DMS114 treated with DMSO at 0.1 percent for 48 hours (cell line): Measurements from ENCODE around the gene LRP8.

Experiments
- DNase-seq: peaks from one replicate; lab custom pipeline; 2025; ENCODE audit not compliant: unreplicated experiment; lab: John Stamatoyannopoulos, UW

The LRP8 gene

DNA sequence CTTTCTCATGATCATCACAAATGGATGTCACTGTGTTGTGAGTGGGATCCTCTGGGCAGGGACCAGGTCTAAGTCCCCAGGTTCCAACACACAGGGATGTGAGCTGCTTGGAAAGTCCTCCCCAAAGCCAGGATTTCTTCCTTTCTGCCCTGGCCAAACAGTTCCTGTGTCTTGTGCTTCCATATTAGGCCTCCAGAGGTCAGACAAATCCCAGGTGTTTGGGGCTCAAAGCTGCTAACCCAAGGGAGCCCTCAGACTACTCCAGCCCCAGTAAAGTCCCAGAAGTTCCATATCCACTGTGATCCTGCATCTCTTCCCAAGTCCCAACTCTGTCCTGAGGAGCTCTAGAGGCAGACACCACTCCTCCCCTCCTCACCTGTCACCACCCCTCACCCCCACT is 61.8 kb downstream of the LRP8 start:
- DNase-seq = no peak

DNA sequence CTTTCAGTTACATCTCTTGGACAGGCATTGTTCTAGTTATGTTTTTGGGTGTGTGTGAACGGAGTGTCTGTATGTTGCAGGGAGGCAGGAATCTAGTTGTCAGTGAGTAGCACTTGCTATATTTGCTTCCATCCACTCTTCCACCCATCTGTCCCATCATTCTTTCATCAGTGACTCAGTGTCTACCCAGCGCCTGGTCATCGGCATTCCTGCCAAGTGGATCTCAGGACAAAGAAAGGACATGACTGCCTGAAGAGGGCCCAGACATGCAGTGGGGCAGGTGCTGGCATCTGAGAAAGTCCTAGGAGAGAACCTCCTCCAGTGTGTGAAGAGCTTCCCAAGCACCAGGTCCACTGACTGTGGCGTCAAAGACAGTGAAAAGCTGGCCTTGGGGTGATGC is 62.3 kb downstream of the LRP8 start:
- DNase-seq = no peak

DNA sequence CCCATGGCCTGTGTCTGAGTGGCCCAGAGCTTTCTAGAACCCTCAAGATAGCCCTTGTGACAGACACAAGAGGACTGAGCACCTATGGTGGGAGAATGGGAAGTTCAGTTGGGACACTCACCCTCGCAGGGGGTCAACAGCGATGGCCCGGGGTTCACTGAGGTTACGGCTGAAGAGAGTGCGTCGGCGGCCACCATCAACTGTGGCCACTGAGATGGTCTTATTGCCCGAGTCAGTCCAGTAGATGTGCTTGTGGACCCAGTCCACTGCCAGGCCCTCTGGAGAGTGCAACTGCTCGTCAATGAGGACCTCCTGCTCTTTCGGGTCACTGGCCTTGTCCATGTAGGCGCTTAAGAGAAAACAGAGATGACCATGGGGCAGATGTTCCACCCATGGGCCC is 63.8 kb downstream of the LRP8 start:
- DNase-seq = no peak

DNA sequence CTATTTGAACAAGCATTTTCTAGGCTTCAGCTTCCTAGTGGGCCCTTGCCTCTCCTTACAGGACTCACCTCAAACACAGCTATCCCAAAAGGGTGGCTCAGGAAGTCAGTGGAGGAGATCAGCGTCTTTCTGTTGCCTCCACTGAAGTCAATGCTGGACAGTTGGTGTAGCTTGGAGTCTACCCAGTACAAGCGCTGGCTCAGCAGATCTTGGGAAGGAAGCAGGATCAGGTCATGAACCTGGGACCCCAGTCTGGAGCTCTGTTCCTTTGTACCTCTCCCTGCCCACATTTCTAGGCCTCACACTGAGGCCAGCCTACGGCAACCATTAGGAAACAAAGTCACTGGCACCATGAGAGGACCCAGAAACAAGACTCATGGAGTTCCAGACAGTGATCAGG is 65.9 kb downstream of the LRP8 start:
- no peak for DNase-seq

DNA sequence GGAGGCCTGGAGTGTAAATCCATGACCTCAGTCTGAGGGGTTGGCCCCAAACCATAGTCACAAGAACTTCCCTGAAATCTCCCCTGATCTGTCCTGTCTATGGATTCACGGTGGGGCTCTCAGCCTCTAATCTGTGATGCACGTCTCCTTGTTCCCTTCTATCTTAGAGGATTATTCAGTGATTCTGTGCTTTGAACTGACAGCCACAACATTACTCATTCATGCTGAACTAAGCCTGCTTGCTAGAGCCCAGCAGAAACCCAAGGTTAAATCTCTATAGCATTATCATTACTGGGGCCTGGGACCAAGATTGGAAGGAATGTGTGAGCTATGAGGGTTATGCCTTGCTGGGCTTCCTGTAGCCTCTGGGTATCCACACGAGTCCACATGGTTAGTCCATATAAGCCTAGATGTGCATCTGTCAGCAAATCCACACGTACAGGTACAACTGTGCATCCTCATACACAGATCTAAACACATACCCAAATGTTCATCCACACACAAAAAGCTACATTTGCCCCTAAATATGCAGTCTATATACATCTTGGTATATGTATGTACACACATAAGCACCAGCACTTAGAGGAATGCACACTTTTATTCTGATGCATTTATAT is 67.1 kb downstream of the LRP8 start:
- no peak for DNase-seq

DNA sequence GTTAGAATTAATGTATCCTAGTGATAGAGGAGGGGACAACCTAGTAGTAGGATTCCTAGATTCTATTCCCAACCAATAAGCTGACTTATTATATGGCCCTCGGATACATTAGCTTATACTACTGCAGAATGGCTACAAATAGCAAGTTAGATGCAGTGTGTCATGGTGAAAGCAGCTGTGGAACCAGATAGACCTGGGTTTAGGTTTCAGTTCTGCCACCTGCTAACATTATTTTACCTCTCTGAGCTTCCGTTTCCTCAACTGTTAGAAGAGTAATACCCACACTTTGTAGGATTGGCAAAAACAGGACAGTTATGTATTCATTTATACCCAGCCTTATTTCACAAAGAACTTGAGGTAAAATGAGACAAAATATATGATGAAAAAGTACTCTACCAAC is 67.9 kb downstream of the LRP8 start:
- no peak for DNase-seq

DNA sequence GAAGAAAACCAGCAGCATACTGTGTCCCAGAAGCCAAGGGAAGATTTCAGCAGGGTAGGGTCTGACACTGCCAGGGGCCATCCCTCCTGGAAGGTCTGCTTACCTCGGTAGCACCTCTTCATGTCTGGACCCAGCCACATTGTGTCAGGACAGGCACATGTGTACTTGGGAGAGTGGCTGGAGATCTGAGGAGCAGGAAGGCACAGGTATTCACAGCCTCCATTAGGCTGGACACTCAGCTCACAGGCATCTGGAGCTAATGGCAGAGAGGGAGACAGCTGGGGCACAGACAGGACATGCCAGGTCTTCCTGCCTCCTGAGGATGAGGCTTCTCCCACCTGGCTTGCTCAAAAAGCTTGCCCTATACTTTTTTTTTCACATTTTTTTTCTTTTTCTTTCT is 69.7 kb downstream of the LRP8 start:
- DNase-seq = no peak

DNA sequence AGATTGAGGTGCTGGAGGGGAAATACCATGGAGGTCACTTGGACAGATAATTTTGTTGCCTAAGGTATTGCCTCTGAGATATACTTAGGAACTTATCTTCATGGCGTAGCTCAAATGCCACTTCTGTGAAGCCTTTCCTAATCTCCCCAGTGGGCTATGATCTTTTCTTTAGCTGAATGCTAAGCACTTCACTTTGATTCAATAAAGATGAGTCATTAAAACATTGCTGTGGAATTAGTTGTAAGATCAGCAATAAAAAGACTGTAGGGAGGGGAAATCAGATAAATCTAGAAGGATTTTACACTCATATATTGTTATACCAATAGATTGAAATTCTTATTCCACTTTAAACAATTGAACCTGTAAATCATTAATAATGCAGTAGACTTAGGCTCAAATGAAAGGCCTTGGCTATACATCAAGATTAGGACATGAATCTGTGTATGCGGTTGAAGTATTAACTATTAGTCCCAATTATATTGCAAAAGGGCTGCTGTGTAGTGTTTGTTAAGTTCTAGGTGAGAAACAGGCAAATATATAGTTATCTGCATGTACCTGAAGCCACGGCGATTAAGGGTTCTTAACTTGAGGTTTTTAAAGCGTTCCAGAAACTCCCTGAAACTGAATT is 70.3 kb downstream of the LRP8 start:
- DNase-seq = no peak

DNA sequence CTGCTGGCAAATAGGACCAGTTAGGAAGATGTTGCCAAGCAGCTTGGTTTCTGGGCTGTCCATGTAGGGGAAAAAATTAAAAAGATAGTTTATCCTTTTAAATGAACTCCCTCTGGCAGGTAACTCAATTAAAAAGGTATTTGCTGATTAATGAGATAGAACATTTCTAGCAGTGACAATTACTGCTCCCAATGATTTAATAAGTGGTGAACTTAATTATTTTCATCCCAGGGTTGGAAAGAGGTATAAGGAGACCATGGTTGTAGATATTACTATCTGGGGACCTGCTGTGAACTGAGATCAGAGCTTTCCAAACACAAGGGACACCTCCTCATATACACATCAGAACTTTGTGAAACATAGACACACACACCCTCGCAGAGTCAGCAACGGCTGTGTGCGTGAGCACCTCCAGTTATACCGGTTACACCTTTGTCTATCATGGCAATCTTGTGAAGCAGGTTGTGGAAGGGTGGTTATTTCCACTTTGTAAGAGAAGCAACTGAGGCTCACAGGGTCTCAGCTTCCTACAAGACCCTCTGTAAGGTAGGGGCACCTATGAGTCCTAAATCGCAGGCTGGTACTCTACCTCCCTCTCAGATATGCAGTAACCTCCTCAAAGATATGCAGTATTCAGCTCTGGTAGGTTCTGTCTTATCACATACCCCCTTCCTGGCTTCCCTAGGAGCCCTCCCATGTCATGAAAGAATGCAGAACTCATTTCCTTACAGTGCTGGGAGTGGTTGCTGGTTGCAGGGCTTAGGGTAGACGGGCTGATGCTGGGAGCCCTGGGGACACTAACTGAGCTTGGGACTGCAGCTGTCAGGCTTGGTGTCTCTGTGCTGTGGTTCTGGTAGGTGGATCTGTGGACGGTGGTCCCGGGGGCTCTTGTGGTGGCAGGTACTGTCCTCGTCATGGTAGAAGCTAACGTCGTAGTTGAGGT is 71.1 kb downstream of the LRP8 start:
- no peak for DNase-seq

DNA sequence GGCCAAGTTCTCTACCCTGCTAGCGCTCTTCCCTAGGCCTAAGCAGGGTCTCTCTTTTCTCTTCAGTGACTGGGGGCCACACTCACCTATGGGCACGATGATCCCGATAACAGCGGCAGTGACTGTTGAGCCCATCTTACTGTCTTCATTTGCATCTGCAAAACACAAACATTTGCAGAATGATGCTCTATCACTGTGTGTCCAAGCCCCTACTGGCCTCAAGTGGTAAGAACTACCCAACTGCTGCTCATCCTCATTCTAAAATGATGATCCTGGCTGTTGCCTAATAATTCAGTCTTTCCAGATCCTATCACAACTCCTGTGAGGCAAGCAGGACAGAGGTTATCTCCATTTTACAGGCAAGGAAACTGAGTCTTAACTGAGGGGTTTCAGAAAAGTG is 72.8 kb downstream of the LRP8 start:
- no peak for DNase-seq

DNA sequence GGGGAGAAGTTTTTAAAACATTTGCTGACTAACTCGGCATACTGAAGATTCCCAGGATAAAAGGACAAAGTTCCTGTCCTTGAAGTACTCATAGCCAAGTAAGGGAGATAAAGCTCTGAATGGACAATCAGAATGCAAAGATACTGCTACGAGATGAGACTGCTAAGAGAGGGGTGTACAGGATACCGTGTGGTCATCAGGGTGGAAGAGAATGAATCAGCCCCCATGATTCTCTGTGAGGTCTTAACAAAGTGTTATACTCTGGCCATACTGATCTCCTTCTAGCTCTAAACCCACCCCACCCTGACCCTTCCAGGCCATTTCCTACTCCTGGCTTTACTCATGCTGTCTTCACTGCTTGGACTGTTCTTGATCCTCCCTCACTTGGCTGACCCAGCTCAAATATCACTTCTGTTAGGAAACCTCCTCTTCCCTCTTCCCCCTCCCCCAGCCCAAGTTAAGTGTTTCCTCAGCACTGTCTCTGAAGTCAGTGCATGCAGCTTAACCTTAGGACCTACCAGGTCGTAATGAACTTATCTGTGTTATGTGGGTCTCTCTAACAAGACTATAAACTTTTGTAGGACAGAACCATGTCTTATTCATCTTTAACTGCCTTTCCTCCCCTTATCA is 73.7 kb downstream of the LRP8 start:
- DNase-seq = no peak

DNA sequence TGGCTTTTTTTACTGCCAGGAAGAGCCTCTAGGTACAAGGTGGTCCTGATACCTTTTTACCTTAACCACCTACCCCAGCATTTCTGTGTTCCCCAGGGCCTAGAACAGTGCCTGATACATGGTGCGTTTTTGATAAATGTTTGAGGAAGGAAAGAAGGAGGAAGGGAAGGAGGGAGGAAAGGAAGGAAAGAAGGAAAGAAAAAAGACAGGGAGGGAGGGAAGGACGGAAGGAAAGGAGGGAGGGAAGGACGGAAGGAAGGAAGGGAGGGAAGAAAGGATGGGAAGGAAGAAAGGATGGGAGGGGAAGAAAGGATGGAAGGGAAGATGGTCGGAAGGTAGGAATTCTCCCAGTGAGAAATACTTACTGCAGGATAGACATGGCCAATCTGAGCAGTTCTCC is 77.5 kb downstream of the LRP8 start:
- DNase-seq = no peak

DNA sequence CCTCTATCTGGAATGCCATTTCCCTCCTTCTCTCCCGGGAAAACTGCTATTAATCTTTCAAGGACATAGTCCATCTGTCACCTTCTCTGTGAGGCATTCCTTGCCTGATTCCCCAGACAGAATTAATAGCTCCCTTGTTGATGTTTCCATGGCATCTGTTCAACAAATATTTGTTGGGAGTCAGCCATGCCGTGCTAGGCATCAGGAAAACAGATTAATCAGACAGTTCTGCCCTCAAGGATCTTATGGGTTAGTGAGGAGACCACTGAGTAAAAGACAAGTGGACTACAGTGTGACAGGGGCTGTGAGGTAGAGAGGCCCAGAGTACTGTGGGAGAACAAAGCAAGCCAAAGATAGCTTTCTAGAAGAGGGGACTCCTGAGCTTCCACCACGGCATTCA is 78.2 kb downstream of the LRP8 start:
- no peak for DNase-seq

DNA sequence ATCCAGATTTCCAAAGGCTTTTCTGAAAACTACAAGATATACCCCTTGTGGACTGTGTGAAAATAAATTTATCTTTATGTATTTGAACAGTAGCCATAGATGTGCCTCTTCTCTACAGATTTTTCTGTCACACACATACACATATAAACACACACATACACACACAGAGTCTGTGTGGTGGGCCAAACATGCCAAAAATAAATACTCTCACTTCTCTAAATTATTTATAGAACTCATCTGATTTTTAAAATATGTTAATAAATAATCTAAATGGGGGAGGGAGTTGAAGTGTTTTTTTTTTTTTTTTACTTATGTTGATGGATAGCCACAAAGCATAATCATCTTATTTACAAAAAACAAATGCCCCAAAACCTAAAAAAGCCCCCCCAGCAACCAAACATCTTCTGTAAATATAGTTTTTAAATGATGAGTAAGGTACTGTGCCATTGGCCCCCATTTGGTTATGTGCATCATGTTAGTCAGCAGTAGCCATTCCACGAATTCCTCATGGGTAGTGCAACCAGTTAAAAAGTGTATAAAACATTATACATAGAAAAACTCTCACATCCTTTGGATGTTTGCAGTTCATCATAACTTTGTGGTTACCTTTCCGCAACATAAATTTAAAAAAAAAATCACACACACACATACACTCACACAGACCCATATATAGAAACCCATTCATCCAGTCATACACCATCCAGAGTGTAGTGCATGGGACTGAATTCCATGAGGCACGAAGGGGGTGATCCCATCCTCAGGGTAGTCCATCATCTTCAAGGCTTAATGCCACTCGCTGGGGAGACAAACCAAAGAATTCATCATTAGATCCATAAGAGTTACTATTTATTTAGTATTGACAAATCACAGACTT is 81.4 kb downstream of the LRP8 start:
- no peak for DNase-seq

DNA sequence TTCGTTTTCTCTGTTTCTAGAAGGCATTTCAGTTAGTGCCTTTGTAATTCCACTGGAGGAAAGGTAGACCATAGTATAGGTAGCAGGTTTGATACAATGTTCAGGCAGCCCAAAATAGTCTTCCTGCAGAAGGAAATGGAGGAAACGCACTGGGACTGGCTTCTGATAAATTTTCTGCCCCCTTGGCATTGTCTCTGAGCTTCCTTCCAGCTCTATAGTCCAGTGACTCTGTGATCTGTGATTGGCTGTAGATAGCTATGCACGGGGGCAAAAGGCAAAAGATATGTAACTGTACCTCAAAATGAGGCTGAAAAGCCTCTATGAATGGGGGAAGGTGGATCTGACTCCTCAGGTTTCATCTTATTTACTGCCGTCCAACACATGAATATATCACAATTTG is 83.7 kb downstream of the LRP8 start:
- no peak for DNase-seq

DNA sequence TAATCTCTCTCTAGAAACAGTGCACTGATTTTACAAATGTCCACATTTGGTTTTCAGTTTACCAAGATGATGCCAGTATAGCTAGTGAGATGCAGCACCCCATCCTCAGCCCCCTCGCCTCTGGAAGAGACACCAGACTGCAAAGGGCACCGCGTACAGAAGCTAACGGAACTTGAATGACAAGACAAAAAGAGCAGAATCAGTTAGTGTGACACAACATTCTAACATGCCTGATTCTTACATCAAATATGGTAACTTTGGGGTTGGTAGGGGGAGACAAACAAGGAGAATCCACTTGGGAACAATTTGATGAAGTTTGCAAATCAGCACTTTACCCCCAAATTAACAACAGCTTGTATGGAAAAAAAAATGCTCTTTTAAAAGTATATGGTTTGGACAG is 85.5 kb downstream of the LRP8 start:
- no peak for DNase-seq

DNA sequence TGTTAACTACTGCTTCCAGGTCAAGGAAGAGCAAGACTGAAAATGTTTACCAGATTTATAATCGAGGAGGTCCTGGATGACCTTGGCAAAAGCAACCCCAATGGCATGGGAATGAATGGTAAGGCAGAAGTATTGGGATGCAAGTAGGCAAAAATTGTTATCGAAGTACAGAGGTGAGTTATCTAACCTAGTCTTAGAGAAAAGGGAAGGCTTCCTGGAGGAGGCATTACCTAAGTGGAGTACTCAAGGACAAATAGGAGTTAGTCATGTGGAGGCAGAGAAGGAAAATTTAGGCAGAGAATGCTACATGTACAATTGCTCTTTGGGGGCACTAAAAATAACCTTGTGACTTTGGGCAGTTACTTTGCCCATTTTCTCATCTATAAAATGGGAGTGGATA is 86.0 kb downstream of the LRP8 start:
- DNase-seq = no peak

DNA sequence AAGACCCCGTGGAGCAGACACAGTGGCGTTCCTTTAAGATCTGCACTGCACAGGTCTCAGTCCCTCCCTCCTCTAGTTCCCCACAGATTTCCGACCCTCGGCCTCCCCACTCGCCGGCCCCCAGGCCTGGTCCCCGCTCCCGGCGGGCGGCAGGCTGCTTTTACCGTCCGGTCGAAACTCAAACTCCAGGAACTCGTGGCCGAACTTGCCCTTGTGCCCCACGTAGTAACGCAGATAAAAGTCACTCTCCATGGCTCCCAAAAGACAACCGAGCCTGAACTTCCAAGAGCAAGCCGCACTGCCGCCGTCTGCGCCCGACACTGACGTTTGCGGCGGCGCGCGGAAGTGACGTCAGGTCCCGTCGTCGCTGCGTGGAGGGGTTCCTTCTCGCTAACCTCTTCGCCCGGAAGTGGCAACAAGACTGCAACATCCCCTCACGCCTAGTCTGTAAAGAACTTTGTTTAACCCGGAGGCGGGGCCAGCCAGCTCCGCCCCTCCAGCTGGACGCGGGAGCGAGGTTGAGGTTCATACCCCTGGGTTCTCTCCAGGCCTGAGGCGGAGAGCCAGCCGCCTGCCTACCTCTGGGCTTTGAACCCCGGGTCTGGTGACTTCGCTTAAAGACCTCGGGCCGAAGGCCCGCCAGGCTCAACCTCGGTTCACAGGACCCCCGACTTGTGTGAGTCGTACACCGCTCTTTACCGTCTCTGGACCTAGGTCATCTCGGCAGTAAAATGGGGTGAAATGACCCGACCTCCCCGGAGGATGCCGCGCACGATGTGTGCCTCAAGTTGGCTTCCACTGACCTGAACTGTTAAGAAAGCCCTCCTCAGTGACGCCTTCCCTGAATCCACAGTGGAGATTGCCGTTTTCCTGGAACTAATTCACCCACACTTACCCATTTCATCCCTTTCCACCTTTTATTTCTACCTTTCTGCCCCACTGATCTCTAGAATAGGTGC is 89.4 kb downstream of the LRP8 start, which contains the start of gene MAGOH:
MAGOH (minus strand) TSS at position 322 of the 959 bp plus-strand sequence; CDS start at position 252, 70 bp downstream.
- DNase-seq = peak; percentile 89

DNA sequence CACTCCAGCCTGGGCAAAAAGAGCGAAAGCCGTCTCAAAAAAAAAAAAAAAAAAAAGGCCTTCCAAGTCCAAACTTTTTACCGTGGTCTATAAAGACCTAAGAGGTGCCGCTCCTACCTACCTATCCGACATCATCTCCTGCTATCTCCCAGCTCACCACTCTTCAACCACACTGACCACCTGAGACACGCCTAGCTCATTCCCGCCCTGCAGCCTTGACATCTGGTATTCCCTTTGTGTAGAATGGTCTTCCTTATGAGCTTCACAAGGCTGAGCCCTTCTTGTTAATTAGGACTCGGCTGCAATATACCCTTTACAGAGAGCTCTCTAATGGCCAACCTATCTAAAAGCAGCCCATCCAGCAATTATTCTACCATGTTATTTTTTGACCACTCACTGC is 90.2 kb downstream of the LRP8 start:
- no peak for DNase-seq

DNA sequence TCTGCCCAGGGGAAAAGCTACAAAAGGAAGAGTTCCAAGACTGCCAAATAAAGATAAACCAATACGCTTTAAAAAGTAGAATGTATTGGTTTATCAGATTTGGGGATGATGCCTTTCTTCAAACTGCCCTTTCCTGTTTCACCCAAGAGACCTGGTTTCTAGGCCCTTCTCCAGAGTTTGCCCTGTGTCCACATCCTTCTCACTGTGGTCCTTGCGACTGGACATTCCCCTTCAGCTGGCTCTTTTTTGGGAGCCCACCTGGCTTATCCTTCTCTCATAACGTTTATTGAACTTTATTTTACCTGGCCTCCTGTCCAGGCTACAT is 106.9 kb downstream of the LRP8 start:
- DNase-seq = no peak
